Astrocyte of the hippocampus (primary cell): ENCODE results near the gene TNFRSF18.

ENCODE experiments used
- DNase-seq: peaks from one replicate; pipeline ENCODE4 v3.0.0; 2011; ENCODE audit warnings: low read depth, low spot score

Gene TNFRSF18

DNA sequence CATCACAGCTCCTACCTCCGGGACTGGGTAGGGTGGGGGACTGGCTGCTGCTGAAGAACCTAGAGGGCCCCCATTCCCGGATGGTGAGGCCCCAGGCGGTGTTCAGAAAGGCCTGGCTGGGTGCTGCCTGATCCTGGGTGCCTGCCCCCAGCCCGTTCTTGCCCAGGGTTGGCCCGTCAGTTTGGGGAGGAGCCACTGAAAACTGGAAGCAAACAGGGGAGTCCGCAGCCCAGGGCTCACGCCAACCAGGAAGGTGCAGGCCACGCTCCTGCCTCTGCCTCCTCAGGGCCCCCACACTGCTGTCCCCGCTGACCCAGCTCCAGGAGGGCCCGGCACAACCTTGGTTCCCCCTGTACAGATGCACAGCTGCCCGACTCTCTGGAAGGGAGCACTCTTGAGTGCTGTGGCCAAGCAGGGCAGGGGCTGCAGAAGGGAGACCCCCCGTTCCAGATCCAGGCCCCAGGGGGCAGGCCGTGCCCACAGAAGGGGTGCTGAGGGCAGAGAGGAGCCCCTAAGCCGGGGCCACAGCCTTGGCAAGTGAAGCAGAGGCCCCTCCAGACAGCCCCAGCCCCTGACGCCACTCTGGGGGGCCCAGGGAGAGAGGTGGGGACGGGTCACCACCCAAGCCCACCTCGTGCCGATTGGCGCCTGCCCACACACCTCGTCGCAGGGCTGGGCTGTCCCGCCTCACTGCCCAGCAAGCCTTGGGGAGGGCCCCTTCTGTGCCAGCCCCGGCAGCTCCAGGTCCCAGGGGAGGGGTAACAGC lies 34.6 kb upstream of the TNFRSF18 start:
- DNase-seq: no peak

- DNase-seq: no peak
These were observed 33.9 kb upstream of the TNFRSF18 start for GRCh38 chr1:1240348-1240732.

DNA sequence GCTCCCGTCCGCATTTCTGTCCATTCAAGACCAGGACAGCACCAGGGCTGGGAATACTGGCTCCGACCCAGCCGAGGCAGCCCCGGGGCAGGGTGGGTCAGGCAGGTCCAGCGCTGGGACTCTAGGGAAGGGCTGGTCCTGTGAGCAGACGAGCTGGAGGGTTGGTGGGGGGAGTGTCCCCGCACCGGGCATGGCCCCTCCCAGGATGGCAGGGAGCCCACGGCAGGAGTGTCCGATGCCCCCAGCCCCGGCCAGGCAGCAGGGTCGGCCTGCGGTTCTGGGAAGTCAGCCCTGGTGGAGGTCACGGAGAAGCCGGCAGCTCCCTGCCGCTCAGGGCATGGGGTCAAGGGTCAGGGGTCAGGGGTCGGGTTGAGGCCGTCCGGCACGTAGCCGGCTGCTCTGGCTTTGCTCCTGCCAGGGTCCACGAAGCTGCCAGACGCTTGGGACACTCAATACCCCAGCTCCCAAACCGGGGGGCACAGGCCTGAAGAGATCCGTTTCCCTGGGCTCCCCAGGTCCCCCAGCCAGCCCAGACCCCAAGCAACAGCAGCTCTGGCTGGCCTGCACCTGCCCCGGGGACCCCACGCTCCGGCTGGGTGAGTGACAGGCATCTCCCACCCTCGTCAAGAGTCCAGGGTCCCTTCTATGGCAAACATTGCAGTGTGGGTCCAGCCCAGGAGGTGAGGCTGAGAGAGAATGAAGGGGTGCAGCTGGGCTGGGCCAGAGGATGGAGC lies 33.4 kb upstream of the TNFRSF18 start:
- no peak for DNase-seq

DNA sequence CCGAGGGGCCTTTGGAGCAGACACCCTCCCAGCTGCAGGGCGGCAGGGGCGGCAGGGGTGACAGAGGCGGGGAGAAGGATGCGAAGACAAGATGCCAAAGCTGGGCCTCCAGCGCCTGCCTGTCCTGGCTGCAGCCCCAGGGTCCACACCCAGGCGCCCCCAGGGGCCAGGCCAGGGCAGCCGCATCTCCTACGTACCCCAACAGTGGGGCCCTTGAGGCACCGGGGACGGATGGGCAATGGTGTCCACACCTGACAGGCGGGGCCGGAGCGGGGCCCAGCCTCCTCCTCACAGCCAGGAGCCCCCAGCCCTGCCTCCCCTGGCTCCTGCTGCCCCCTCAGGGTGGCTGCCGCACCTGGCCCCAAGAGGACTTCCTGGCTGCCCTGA lies 32.8 kb upstream of the TNFRSF18 start:
- DNase-seq: no peak

GRCh38 chr1:1238702-1239178 lies 32.3 kb upstream of the TNFRSF18 start:
- no peak for DNase-seq

- DNase-seq: no peak
These were observed 31.7 kb upstream of the TNFRSF18 start for GRCh38 chr1:1237874-1238701.

DNA sequence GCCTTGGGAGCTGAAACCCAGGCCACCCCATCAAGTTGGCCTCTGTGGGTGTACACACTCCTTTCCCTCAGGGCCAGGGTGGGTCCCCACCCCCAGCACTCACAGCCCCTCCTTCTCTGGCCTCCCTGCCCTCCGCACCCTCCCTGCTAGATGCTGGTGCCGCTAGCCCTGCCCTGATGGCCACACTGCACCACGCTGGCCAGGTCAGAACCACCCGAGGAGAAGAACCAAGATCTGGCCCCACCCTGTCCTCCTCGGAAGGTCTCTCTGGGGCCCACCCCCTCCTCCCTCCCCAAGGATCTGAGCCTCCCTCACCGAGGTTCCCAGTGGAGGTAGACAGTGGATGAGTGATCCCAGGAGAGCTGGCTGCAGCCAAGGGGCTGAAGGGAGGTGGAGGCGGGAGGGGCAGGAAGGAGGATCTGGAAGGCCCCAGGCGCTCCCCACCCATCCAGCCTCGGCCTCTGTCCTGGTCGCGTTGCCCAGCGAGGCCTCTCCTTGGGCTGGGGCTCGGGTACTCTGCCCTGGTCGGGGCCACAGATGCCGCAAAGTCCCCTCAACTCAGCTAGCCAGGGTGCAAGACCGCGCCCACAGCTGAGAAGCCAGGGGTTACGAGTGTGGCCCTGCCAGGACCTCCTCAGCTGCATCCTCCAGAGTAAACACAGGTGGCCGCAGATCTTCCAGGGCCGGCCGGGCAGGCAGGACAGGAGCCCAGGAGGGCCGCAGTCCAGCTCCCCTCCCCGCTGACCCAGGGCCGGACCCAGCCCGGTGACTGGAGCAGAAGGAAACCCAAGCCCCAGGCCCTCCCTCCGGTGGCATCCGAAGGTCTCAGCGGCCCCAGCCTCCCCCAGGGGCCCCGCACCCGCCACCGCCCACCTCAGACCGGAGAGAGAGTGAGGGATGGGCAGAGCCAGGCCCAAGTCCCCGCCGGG lies 30.8 kb upstream of the TNFRSF18 start:
- DNase-seq: no peak

DNA sequence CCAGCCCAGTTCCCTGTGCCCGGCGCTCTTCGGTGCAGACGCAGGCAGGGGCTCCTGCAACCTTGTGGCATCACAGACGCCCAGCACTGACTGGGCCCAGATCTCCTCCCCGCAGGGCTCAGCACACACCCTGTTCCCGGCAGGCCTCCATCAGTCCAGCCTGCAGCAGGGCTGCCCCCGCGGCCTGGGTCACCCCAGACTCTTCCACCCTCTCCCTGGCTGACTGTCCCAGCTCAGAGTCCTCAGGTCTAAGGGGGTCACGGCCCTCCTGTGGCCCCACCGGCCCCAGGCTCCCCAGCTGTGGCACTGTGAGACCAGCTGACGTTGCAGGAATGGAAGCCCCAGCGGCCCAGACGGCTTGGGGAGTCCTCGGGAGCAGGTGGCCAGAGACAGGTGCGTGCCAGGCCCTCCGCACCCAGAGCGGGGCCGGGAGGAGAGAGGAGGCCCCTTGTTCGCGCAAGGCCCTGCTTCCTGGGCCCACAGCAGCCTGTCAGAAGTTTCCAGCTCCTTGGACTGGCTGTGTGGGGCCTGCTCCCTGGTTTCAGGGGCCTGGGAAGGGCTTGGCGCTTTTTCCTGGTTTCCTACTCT lies 29.9 kb upstream of the TNFRSF18 start:
- no peak for DNase-seq

DNA sequence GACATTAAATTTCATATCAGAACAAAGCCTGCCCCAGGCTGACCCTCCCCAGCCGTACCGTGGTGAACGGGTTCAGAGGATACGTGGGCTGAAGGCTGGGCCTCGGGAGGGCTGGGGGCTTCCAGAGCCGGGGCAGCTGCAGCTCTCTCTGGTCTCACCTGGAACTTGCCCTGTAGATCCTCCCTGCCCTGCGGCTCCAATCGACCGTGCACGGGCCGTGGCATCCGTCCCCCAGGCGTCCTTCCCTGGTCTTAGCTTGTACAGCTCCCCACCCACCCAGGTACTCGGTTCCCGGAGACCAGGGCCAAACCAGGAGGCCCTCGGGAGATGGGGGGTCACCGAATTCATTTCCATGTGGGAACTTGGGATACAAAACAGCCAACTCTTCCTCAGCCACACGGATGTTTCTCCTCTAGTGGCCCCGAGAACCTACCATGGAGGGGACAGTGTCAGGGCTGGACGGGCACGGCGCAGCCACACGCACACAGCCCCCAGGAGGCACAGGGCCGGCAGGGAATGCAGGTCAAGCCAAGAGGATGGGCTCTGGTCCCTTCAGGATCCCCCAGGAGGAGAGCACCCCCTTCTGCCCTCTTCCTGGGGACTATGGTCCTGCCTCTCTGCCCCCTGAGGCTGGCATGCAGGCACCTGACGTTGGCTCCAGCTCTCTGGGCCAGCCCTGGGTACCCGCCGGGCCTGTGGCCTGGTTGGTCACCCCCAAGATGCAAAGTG lies 28.8 kb upstream of the TNFRSF18 start:
- no peak for DNase-seq

- no peak for DNase-seq
These were observed 27.9 kb upstream of the TNFRSF18 start for GRCh38 chr1:1234180-1234808.

DNA sequence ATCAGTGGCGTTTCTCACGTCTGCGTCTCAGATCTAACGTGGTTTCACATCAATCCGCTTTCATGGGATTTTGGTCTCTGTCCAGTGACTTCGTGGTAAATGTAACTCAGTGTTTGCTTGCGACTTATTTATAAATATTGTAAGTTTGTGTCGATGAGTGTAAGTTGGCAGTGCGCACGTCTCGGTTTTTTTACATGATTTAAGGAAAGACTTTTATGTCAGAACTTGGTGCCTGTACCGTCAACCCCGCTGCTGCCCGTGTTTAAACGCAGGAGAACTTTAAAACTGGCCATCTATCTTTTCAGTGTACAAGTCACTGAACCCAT lies 27.1 kb upstream of the TNFRSF18 start:
- DNase-seq: no peak

DNA sequence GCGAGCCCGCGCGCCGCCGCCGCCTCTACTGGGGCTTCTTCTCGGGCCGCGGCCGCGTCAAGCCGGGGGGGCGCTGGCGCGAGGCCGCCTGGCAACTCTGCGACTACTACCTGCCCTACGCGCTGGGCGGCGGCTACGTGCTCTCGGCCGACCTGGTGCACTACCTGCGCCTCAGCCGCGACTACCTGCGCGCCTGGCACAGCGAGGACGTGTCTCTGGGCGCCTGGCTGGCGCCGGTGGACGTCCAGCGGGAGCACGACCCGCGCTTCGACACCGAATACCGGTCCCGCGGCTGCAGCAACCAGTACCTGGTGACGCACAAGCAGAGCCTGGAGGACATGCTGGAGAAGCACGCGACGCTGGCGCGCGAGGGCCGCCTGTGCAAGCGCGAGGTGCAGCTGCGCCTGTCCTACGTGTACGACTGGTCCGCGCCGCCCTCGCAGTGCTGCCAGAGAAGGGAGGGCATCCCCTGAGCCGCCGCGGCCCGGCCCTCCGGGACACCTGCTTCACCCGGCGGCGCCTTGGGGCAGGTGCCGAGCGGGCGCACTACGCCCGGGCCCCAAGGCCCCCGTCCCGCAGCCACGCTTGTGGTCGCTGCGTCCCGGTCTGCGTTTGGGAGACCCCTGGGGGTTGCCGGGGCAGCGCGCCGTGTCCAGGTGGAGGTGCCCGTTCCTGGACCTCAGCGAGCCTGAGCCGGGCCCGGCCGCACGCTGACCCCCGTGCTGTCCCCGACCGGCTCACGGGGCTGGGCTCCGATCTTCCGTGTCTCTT lies 26.6 kb upstream of the TNFRSF18 start:
- no peak for DNase-seq

GRCh38 chr1:1232208-1232795 lies 25.9 kb upstream of the TNFRSF18 start, which contains the start of gene B3GALT6:
B3GALT6 (plus strand) TSS chr1:1232237; CDS start chr1:1232279, 42 bp downstream.
- DNase-seq: no peak

DNA sequence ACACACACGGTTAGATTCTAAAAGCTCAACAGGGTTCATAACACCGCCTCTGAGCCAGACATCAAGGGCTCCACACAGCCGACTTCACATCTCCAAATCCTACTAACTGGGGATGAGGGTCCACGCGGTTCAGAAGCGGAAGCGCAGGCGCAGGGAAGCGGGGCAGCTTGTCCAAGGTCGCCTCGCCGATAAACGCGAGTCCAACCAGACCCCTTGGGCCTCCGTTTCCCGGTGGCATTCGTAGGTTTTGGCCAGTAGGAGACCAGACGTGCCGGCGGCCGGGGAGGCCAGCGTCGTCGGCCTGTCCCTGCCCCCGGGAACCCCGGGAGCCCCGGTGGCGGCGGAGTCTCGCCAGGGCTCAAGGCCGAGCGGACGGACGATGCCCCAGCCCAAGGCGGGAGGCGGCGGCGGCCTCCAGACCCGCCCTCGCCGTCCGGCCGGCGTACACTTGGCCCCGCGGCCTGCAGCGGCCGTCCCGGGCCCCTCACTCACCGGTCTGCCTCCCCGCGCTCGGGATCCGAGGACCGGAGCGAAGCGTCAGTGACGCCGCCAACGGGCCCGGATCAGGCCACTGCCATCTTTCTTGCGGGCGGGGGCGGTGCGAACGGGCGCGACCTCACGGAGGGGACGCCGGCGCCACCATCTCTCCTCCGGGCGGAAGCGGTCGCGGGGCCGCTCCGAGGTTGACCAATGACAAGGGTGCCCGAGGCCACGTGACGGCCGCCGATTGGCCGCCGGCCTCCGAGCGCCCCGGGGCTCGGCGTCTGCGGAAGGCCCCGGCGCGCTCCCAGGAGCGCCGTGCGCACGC lies 25.2 kb upstream of the TNFRSF18 start, which contains the start of gene SDF4:
SDF4 (minus strand) TSS at position 602 of the 808 bp plus-strand sequence. CDS start 3,229 bp downstream, outside the sequence.
- peak; percentile 100 for DNase-seq

GRCh38 chr1:1230656-1231399 lies 24.4 kb upstream of the TNFRSF18 start:
- peak; percentile 74 for DNase-seq

DNA sequence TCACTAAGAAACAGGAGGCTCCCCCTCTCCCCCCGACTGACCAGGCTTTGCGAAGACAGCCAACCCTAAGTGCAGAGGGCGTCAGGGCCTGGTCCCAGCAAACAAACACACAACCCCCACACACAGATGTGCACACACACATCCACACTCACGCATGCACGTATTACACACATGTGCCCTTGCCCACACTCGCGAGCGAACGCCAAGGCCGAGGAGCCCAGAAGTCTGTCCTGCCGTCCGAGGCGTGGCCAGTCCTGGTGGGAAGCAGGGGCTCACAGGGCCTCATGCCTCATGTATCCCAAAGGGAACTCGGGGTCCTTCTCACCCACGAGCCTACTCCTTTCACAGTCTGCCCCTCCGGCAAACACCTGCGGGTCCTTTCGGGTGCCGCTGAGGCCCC lies 23.4 kb upstream of the TNFRSF18 start:
- DNase-seq: no peak
